Measurements from ENCODE around the gene MKNK2. TPM values are rescaled to one million over a fixed set of nuclear protein-coding genes. Genes with fewer than 3 reads are reported as not detected.

Gene MKNK2
- 100 to 1,000 TPM; 129 to 318 (median 155) TPM for total RNA-seq
- polyA plus RNA-seq: 100 to 1,000 TPM; 110 to 197 TPM
- long read RNA-seq, donor 1, transcript MKNK2-202 (14 exons, 1,744 nt): major isoform, 49 of 182 reads
- long read RNA-seq, donor 1, partial matches to known transcripts: 16 of 182 reads
- long read RNA-seq, donor 1, other reads (novel, unspliced or antisense): 113 of 182 reads
- long read RNA-seq, donor 2, partial matches to known transcripts: 14 of 240 reads
- long read RNA-seq, donor 2, other reads (novel, unspliced or antisense): 225 of 240 reads
- long read RNA-seq, donor 3, transcript MKNK2-202 (14 exons, 1,744 nt): major isoform, 38 of 186 reads
- long read RNA-seq, donor 3, partial matches to known transcripts: 24 of 186 reads
- long read RNA-seq, donor 3, other reads (novel, unspliced or antisense): 120 of 186 reads

- WGBS, 4 donors: 2 to 33% (median 2%) methylated on average over 3 to 93 of the region's 93 CpGs
- peak; percentile 48 to 80 (median 63) for TF ChIP-seq CTCF (IDR thresholded peaks at IDR 0.05)
- TF ChIP-seq POLR2A (IDR thresholded peaks at IDR 0.05): peak; percentile 99
- H3K27ac ChIP-seq: peak within 1 kb of the TSS; percentile 83 to 99 (median 96)
- H3K4me3 ChIP-seq: peak within 1 kb of the TSS; percentile 71 to 99 (median 95)
- H3K27me3 ChIP-seq: no peaks in the 10 kb centered on the region
- peaks cover 0 to 20% (median 8%) of the 10 kb centered on the region in 9 donors for H3K36me3 ChIP-seq
- intact Hi-C loops (cut with DNase I): loop anchor here in 2 of 10 donors (1.0 to 10.0 kb wide), 2 partner anchors 10 to 776 kb away; partner anchors contain the start of gene FAM174C (in 1 of the 2)
- peak; percentile 53 to 78 (median 70) for ATAC-seq
- peak; percentile 94 to 98 (median 94) for DNase-seq
- peaks cover 24 to 79% (median 66%) of the 10 kb centered on the region in 12 donors for H3K4me1 ChIP-seq
- H3K9me3 ChIP-seq: no peaks in the 10 kb centered on the region
These were observed at the start of gene MKNK2 for GRCh38 chr19:2050991-2051772. MKNK2 (minus strand) TSS chr19:2051244; CDS start chr19:2050851, 393 bp downstream.

- Histone ChIP-seq H3K36me3 (peaks cover 0 to 56% (median 46%) of the 10 kb centered on the region in 9 donors), H3K4me1 (peaks cover 0 to 12% (median 8%) of the 10 kb centered on the region in 12 donors), H3K4me3 (no peak overlapping the region), H3K27me3 (no peaks in the 10 kb centered on the region), H3K9me3 (no peaks in the 10 kb centered on the region), H3K27ac (no peak overlapping the region)
- ATAC-seq (no peak), DNase-seq (no peak)
- TF ChIP-seq POLR2A (IDR thresholded peaks at IDR 0.05): no peak
- no peak for TF ChIP-seq CTCF (IDR thresholded peaks at IDR 0.05)
- 94 to 100% (median 97%) methylated on average over 4 to 11 of the region's 11 CpGs for WGBS, 4 donors
- intact Hi-C loops (cut with DNase I): no loop called here
These were observed 49.6 kb upstream of the MKNK2 start for GRCh38 chr19:2100719-2101061.

GRCh38 chr19:2099937-2100718, 49.1 kb upstream of the MKNK2 start:
- Histone ChIP-seq H3K27me3 (no peaks in the 10 kb centered on the region), H3K27ac (no peak overlapping the region), H3K36me3 (peaks cover 0 to 50% (median 41%) of the 10 kb centered on the region in 9 donors), H3K4me1 (peaks cover 0 to 18% (median 14%) of the 10 kb centered on the region in 12 donors), H3K9me3 (no peaks in the 10 kb centered on the region), H3K4me3 (no peak overlapping the region)
- intact Hi-C loops (cut with DNase I): loop anchor here in 2 of 10 donors (5.0 kb wide), 2 partner anchors 47 to 52 kb away; partner anchors contain the start of gene AP3D1 (in 1 of the 2)
- DNase-seq: no peak
- no peak for TF ChIP-seq CTCF (IDR thresholded peaks at IDR 0.05)
- TF ChIP-seq POLR2A (IDR thresholded peaks at IDR 0.05): no peak
- no peak for ATAC-seq
- 90 to 95% (median 91%) methylated on average over 15 to 39 of the region's 39 CpGs for WGBS, 4 donors
